Fibroblast of the aortic adventitia (primary cell): ENCODE results near the gene KRT79. TPM values are rescaled to one million over a fixed set of nuclear protein-coding genes. Genes with fewer than 3 reads are reported as not detected.
A peak's percentile ranks its signal among the peaks of the same experiment; 100 is the strongest.

Experiments used
- DNase-seq: peaks from one replicate; pipeline ENCODE4 v3.0.0-alpha.2; 2010; ENCODE audit warnings: low read depth
- H3K4me3 ChIP-seq: 2 replicates; pipeline ENCODE4 v1.5.1; 2011; ENCODE audit warnings: low read depth, mild to moderate bottlenecking, control low read depth, low read length, moderate library complexity
- CTCF ChIP-seq: IDR thresholded peaks from 2 replicates; pipeline ENCODE4 v1.5.1; 2011; ENCODE audit warnings: mild to moderate bottlenecking, low read length, control low read depth, inconsistent platforms; ENCODE audit not compliant: insufficient read depth
- total RNA-seq: library from RNA; depleted of rRNA; stranded (reverse); fragments of >200 nt; gene quantifications from 2 replicates; pipeline ENCODE4 v1.2.3, GENCODE V29; 2012; ENCODE audit warnings: low replicate concordance

KRT79 gene
- total RNA-seq, 1 donor: not detected

- peak; percentile 27 for DNase-seq
- H3K4me3 ChIP-seq: no peak overlapping the region
- peak; percentile 73 for TF ChIP-seq CTCF
These were observed 36.5 kb upstream of the KRT79 start for GRCh38 chr12:52870361-52871290.

- DNase-seq: no peak
- TF ChIP-seq CTCF: no peak
- no peak overlapping the region for H3K4me3 ChIP-seq
These were observed 33.5 kb upstream of the KRT79 start for GRCh38 chr12:52867642-52868041.

GRCh38 chr12:52867152-52867551 lies 33.0 kb upstream of the KRT79 start:
- H3K4me3 ChIP-seq: no peak overlapping the region
- DNase-seq: no peak
- no peak for TF ChIP-seq CTCF

GRCh38 chr12:52865090-52865944 lies 31.2 kb upstream of the KRT79 start:
- no peak overlapping the region for H3K4me3 ChIP-seq
- peak; percentile 76 for DNase-seq
- peak; percentile 96 for TF ChIP-seq CTCF

- no peak for TF ChIP-seq CTCF
- H3K4me3 ChIP-seq: no peak overlapping the region
- DNase-seq: no peak
These were observed 27.9 kb upstream of the KRT79 start for GRCh38 chr12:52862023-52862422.

GRCh38 chr12:52861511-52861910 lies 27.4 kb upstream of the KRT79 start:
- no peak for TF ChIP-seq CTCF
- DNase-seq: no peak

More at GRCh38 chr12:52861511-52861910, 27.4 kb upstream of the KRT79 start:
- no peak overlapping the region for H3K4me3 ChIP-seq
